Femur (tissue), 1 donor: ENCODE measurements around the gene KDM1A.

Experiments
- DNase-seq: peaks from one replicate; pipeline ENCODE4 v3.0.0-alpha.2; 2017

The KDM1A gene

GRCh38 chr1:23079025-23079424, 59.8 kb downstream of the KDM1A start:
- no peak for DNase-seq

- DNase-seq, result no peak
Measured at GRCh38 chr1:23080885-23081284, 61.6 kb downstream of the KDM1A start.

GRCh38 chr1:23081376-23081775, 62.1 kb downstream of the KDM1A start:
- no peak for DNase-seq

- no peak for DNase-seq
Measured at GRCh38 chr1:23083714-23084480, 64.6 kb downstream of the KDM1A start.

- DNase-seq, result no peak
Measured at GRCh38 chr1:23084880-23085279, 65.6 kb downstream of the KDM1A start.

GRCh38 chr1:23085696-23086095, 66.4 kb downstream of the KDM1A start:
- no peak for DNase-seq

GRCh38 chr1:23088027-23088426, 68.8 kb downstream of the KDM1A start:
- DNase-seq, result no peak

GRCh38 chr1:23090056-23090455, 70.8 kb downstream of the KDM1A start:
- DNase-seq, result no peak

- no peak for DNase-seq
Measured at GRCh38 chr1:23091545-23091944, 72.3 kb downstream of the KDM1A start.

- no peak for DNase-seq
Measured at GRCh38 chr1:23092447-23092846, 73.2 kb downstream of the KDM1A start.

- no peak for DNase-seq
Measured at GRCh38 chr1:23097316-23097715, 78.0 kb downstream of the KDM1A start.

GRCh38 chr1:23098463-23099170, 79.3 kb downstream of the KDM1A start:
- DNase-seq, result peak; percentile 80

- DNase-seq, result no peak
Measured at GRCh38 chr1:23099171-23099536, 79.9 kb downstream of the KDM1A start.

- no peak for DNase-seq
Measured at GRCh38 chr1:23100074-23100748, 80.9 kb downstream of the KDM1A start.

- no peak for DNase-seq
Measured at GRCh38 chr1:23101101-23101827, 82.0 kb downstream of the KDM1A start.

GRCh38 chr1:23101887-23102286, 82.6 kb downstream of the KDM1A start:
- no peak for DNase-seq

GRCh38 chr1:23102289-23102688, 83.0 kb downstream of the KDM1A start:
- no peak for DNase-seq

- no peak for DNase-seq
Measured at GRCh38 chr1:23103001-23103889, 84.0 kb downstream of the KDM1A start.

- no peak for DNase-seq
Measured at GRCh38 chr1:23108918-23109533, 89.8 kb downstream of the KDM1A start.

- DNase-seq, result no peak
Measured at GRCh38 chr1:23110391-23110790, 91.1 kb downstream of the KDM1A start.
